H9 (cell line): ENCODE data around the gene FAM76B. TPM values are rescaled to one million over a fixed set of nuclear protein-coding genes. Genes with fewer than 3 reads are reported as not detected.

Experiments
- DNase-seq: peaks from one replicate; pipeline ENCODE4 v3.0.0-alpha.2; 2017
- H2AFZ ChIP-seq: one replicate; pipeline ENCODE4 v1.6.1; 2013; ENCODE audit warnings: mild to moderate bottlenecking, low read length, control low read depth, moderate library complexity
- H2AK5ac ChIP-seq: 2 replicates; pipeline ENCODE4 v1.6.1; 2013; ENCODE audit warnings: low read length, control low read depth, mixed read lengths; ENCODE audit not compliant: insufficient read length
- H2BK120ac ChIP-seq: one replicate; pipeline ENCODE4 v1.6.1; 2013; ENCODE audit warnings: low read depth, mild to moderate bottlenecking, low read length, control low read depth, inconsistent platforms; ENCODE audit not compliant: poor library complexity, severe bottlenecking
- H2BK12ac ChIP-seq: 2 replicates; pipeline ENCODE4 v1.6.1; 2013; ENCODE audit warnings: low read length, control low read depth, mixed read lengths, low read depth; ENCODE audit not compliant: insufficient read length
- H2BK15ac ChIP-seq: 2 replicates; pipeline ENCODE4 v1.6.1; 2013; ENCODE audit warnings: low read depth, low read length, control low read depth
- H2BK20ac ChIP-seq: one replicate; pipeline ENCODE4 v1.6.1; 2013; ENCODE audit warnings: low read depth, mild to moderate bottlenecking, low read length, control low read depth, inconsistent platforms; ENCODE audit not compliant: poor library complexity, severe bottlenecking
- H2BK5ac ChIP-seq: 2 replicates; pipeline ENCODE4 v1.6.1; 2013; ENCODE audit warnings: low read length, control low read depth, mixed read lengths; ENCODE audit not compliant: insufficient read length
- H3K14ac ChIP-seq: 2 replicates; pipeline ENCODE4 v1.6.1; 2013; ENCODE audit warnings: low read length, control low read depth; ENCODE audit not compliant: insufficient read depth
- H3K18ac ChIP-seq: 2 replicates; pipeline ENCODE4 v1.6.1; 2013; ENCODE audit warnings: low read depth, mild to moderate bottlenecking, mixed read lengths, low read length, control low read depth; ENCODE audit not compliant: insufficient read length
- H3K23ac ChIP-seq: 2 replicates; pipeline ENCODE4 v1.6.1; 2013; ENCODE audit warnings: low read length, control low read depth, mixed read lengths, low read depth; ENCODE audit not compliant: insufficient read length
- H3K23me2 ChIP-seq: 2 replicates; pipeline ENCODE4 v1.6.1; 2013; ENCODE audit warnings: low read depth, mild to moderate bottlenecking, mixed read lengths, low read length, control low read depth; ENCODE audit not compliant: insufficient read length, poor library complexity, severe bottlenecking
- H3K27ac ChIP-seq: 2 replicates; pipeline ENCODE4 v1.5.1; 2013; ENCODE audit warnings: low read length, control low read depth, mixed read lengths, low read depth; ENCODE audit not compliant: insufficient read length
- H3K27me3 ChIP-seq: 2 replicates; pipeline ENCODE4 v1.6.1; 2013; ENCODE audit warnings: low read length, control low read depth, inconsistent platforms; ENCODE audit not compliant: insufficient read depth
- H3K4ac ChIP-seq: 2 replicates; pipeline ENCODE4 v1.6.1; 2013; ENCODE audit warnings: low read depth, mild to moderate bottlenecking, control low read depth, inconsistent platforms, low read length, moderate library complexity
- H3K4me1 ChIP-seq: 2 replicates; pipeline ENCODE4 v1.6.1; 2013; ENCODE audit warnings: low read length, control low read depth, inconsistent platforms; ENCODE audit not compliant: insufficient read depth
- H3K4me2 ChIP-seq: 2 replicates; pipeline ENCODE4 v1.6.1; 2013; ENCODE audit warnings: low read length, control low read depth, mixed read lengths; ENCODE audit not compliant: insufficient read length, insufficient read depth
- H3K56ac ChIP-seq: 2 replicates; pipeline ENCODE4 v1.6.1; 2013; ENCODE audit warnings: low read depth, mild to moderate bottlenecking, mixed read lengths, low read length, control low read depth; ENCODE audit not compliant: insufficient read length
- H3K79me1 ChIP-seq: 2 replicates; pipeline ENCODE4 v1.6.1; 2013; ENCODE audit warnings: low read depth, mild to moderate bottlenecking, moderate library complexity, low read length, control low read depth, inconsistent platforms; ENCODE audit not compliant: insufficient read depth, poor library complexity, severe bottlenecking
- H3K79me2 ChIP-seq: 2 replicates; pipeline ENCODE4 v1.6.1; 2013; ENCODE audit warnings: low read length, control low read depth, inconsistent platforms; ENCODE audit not compliant: insufficient read depth
- H3K9ac ChIP-seq: 2 replicates; pipeline ENCODE4 v1.6.1; 2013; ENCODE audit warnings: low read length, control low read depth, mixed read lengths; ENCODE audit not compliant: insufficient read length; ENCODE audit errors: extremely low read depth
- H3K9me3 ChIP-seq: one replicate; pipeline ENCODE4 v1.6.1; 2013; ENCODE audit warnings: low read depth, low read length, inconsistent platforms; ENCODE audit not compliant: control insufficient read depth
- H3T11ph ChIP-seq: one replicate; pipeline ENCODE4 v1.6.1; 2013; ENCODE audit warnings: mild to moderate bottlenecking, low read length, control low read depth, inconsistent platforms
- H4K20me1 ChIP-seq: one replicate; pipeline ENCODE4 v1.6.1; 2013; ENCODE audit not compliant: control insufficient read depth, insufficient read length, insufficient read depth
- H4K5ac ChIP-seq: 2 replicates; pipeline ENCODE4 v1.6.1; 2013; ENCODE audit warnings: low read depth, mild to moderate bottlenecking, mixed read lengths, low read length, control low read depth; ENCODE audit not compliant: insufficient read length
- H4K8ac ChIP-seq: replicated peaks from 2 replicates; pipeline ENCODE4 v1.6.1; 2013; ENCODE audit warnings: low read length, control low read depth, mixed read lengths, low read depth; ENCODE audit not compliant: insufficient read length
- H4K91ac ChIP-seq: 2 replicates; pipeline ENCODE4 v1.6.1; 2013; ENCODE audit warnings: low read depth, mild to moderate bottlenecking, moderate library complexity, mixed read lengths, low read length, control low read depth; ENCODE audit not compliant: insufficient read length
- H3K27ac Mint-ChIP-seq, 3 experiments: 2 replicates in 2 of 3; 3 replicates in 1 of 3; pipeline ENCODE4 v1.8.0; 2020 to 2021; ENCODE audit warnings: mixed read lengths in 3 of 3, mild to moderate bottlenecking in 1 of 3, moderate library complexity in 1 of 3
- H3K27me3 Mint-ChIP-seq: 2 replicates; pipeline ENCODE4 v1.8.0; 2021; ENCODE audit warnings: low read depth, mild to moderate bottlenecking, moderate library complexity, mixed read lengths
- H3K36me3 Mint-ChIP-seq, 3 experiments: 2 replicates in 2 of 3; 3 replicates in 1 of 3; pipeline ENCODE4 v1.8.0; 2020 to 2021; ENCODE audit warnings: low read depth in 3 of 3, mixed read lengths in 3 of 3; ENCODE audit not compliant: insufficient read depth in 1 of 3
- H3K4me1 Mint-ChIP-seq, 2 experiments: 2 replicates each; pipeline ENCODE4 v1.8.0; 2020; ENCODE audit warnings: mixed read lengths in 2 of 2
- H3K4me3 Mint-ChIP-seq, 2 experiments: 2 replicates in 1 of 2; 3 replicates in 1 of 2; pipeline ENCODE4 v1.8.0; 2020 to 2021; ENCODE audit warnings: mild to moderate bottlenecking in 2 of 2, mixed read lengths in 2 of 2, moderate library complexity in 1 of 2
- H3K9me3 Mint-ChIP-seq, 2 experiments: 2 replicates in 1 of 2; 3 replicates in 1 of 2; pipeline ENCODE4 v1.8.0; 2020; ENCODE audit warnings: mild to moderate bottlenecking in 2 of 2, mixed read lengths in 2 of 2, moderate library complexity in 1 of 2
- WGBS: extraction: QIAGEN DNeasy Blood & Tissue Kit; methylation state at CpG from one replicate; pipeline ENCODE4 v1.1.7; 2013; ENCODE audit warnings: missing lambda C conversion rate, low lambda C conversion rate, mixed read lengths; ENCODE audit not compliant: insufficient read length; ENCODE audit errors: extremely low coverage; 5-methylcytosine and 5-hydroxymethylcytosine counted together
- total RNA-seq: library from RNA; stranded (reverse); gene quantifications from 2 replicates; pipeline ENCODE4 v1.2.1, GENCODE V29; 2021
- TF ChIP-seq, protein P1 (sequence below): fragments of 200-600 bp; sonication (generic); conservative IDR thresholded peaks from 3 replicates; pipeline ENCODE4 v1.8.0; 2021; ENCODE audit warnings: antibody characterized with exemption, mild to moderate bottlenecking

FAM76B gene
- total RNA-seq, 1 experiment from 2014 or later = 31.5 TPM

DNA sequence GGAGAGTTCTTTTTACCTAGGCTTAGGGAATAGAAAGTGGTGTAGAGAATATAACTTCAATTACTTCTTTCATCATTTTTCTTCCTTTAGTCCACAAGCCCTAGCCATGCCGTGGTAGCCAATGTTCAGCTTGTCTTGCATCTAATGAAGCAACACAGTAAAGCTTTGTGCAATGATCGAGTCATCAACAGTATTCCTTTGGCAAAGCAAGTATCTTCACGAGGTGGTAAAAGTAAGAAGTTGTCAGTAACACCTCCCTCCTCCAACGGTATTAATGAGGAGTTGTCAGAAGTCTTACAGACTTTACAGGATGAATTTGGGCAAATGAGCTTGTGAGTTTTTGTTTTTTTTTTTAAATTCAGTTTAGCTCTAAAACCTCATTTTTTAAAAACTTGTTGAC lies 38.1 kb upstream of the FAM76B start:
- Histone ChIP-seq H2AFZ (no peak overlapping the region), H3K56ac (no peak overlapping the region), H2BK12ac (no peak overlapping the region), H4K20me1 (no peaks in the 10 kb centered on the region), H3K14ac (no peak overlapping the region), H4K5ac (no peak overlapping the region), H3K27ac (no peak overlapping the region), H2BK5ac (no peak overlapping the region), H3K4ac (no peak overlapping the region), H3K23ac (no peak overlapping the region), H3K18ac (no peak overlapping the region), H3K4me2 (no peak overlapping the region), H3K79me1 (no peaks in the 10 kb centered on the region), H3K9me3 (no peaks in the 10 kb centered on the region), H3K27me3 (no peaks in the 10 kb centered on the region), H2BK15ac (no peak overlapping the region), H3K79me2 (no peaks in the 10 kb centered on the region), H3K4me1 (no peaks in the 10 kb centered on the region), H2BK120ac (no peak overlapping the region), H2AK5ac (no peak overlapping the region), H2BK20ac (no peak overlapping the region), H4K8ac (no peak overlapping the region), H3T11ph (no peak overlapping the region), H4K91ac (no peak overlapping the region), H3K23me2 (no peaks in the 10 kb centered on the region), H3K9ac (no peak overlapping the region)
- Mint-ChIP-seq H3K9me3 (no peaks in the 10 kb centered on the region), H3K4me1 (no peaks in the 10 kb centered on the region), H3K4me3 (no peak overlapping the region), H3K36me3 (peaks cover 13 to 56% (median 37%) of the 10 kb centered on the region in 3 experiments; a peak in 6 of 7 replicates), H3K27ac (no peak overlapping the region), H3K27me3 (no peaks in the 10 kb centered on the region)
- DNase-seq = no peak
- WGBS = no CpG with 5 or more reads among the region's 4 CpGs
- TF ChIP-seq, protein P1, sequence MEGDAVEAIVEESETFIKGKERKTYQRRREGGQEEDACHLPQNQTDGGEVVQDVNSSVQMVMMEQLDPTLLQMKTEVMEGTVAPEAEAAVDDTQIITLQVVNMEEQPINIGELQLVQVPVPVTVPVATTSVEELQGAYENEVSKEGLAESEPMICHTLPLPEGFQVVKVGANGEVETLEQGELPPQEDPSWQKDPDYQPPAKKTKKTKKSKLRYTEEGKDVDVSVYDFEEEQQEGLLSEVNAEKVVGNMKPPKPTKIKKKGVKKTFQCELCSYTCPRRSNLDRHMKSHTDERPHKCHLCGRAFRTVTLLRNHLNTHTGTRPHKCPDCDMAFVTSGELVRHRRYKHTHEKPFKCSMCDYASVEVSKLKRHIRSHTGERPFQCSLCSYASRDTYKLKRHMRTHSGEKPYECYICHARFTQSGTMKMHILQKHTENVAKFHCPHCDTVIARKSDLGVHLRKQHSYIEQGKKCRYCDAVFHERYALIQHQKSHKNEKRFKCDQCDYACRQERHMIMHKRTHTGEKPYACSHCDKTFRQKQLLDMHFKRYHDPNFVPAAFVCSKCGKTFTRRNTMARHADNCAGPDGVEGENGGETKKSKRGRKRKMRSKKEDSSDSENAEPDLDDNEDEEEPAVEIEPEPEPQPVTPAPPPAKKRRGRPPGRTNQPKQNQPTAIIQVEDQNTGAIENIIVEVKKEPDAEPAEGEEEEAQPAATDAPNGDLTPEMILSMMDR = no peak
